Mononuclear cell (primary cell): ENCODE data around the gene SRGAP1. TPM values are rescaled to one million over a fixed set of nuclear protein-coding genes. Genes with fewer than 3 reads are reported as not detected.
"Not testable (repeated sequence)": the region's sequence is repeated elsewhere in the genome, so short reads cannot be mapped to it uniquely, and the experiment has no call there.

Source experiments
- H3K27me3 ChIP-seq: 2 replicates; pipeline ENCODE4 v1.6.0; 2011; ENCODE audit warnings: low read length, control low read depth; ENCODE audit not compliant: insufficient read depth
- H3K4me1 ChIP-seq: 2 replicates; pipeline ENCODE4 v1.5.1; 2011; ENCODE audit warnings: mild to moderate bottlenecking, low read length, control low read depth; ENCODE audit not compliant: insufficient read depth
- H3K4me3 ChIP-seq: 2 replicates; pipeline ENCODE4 v1.5.1; 2011; ENCODE audit warnings: mild to moderate bottlenecking, low read length, moderate library complexity
- H3K9me3 ChIP-seq: 2 replicates; pipeline ENCODE4 v1.5.1; 2011; ENCODE audit warnings: low read depth, mild to moderate bottlenecking, control low read depth, low read length
- total RNA-seq: library from RNA; depleted of rRNA; stranded (reverse); fragments of >200 nt; gene quantifications from one replicate; pipeline ENCODE4 v1.2.3, GENCODE V29; 2012

Gene SRGAP1
- total RNA-seq, 1 donor: 2.1 TPM

- no peaks in the 10 kb centered on the region for H3K9me3 ChIP-seq
- H3K4me3 ChIP-seq: no peak overlapping the region
- H3K4me1 ChIP-seq: no peaks in the 10 kb centered on the region
- H3K27me3 ChIP-seq: no peaks in the 10 kb centered on the region
These were observed 278.5 kb downstream of the SRGAP1 start for GRCh38 chr12:64122995-64123394.

GRCh38 chr12:64123448-64123847, 278.9 kb downstream of the SRGAP1 start:
- no peaks in the 10 kb centered on the region for H3K4me1 ChIP-seq

GRCh38 chr12:64124511-64125197, 280.2 kb downstream of the SRGAP1 start:
- no peaks in the 10 kb centered on the region for H3K9me3 ChIP-seq
- no peaks in the 10 kb centered on the region for H3K27me3 ChIP-seq
- H3K4me3 ChIP-seq: no peak overlapping the region
- no peaks in the 10 kb centered on the region for H3K4me1 ChIP-seq

More at GRCh38 chr12:64123448-64123847, 278.9 kb downstream of the SRGAP1 start:
- Histone ChIP-seq H3K9me3 (no peaks in the 10 kb centered on the region), H3K27me3 (no peaks in the 10 kb centered on the region), H3K4me3 (no peak overlapping the region)

GRCh38 chr12:64125913-64126312, 281.4 kb downstream of the SRGAP1 start:
- Histone ChIP-seq H3K4me1 (no peaks in the 10 kb centered on the region), H3K9me3 (no peaks in the 10 kb centered on the region), H3K27me3 (no peaks in the 10 kb centered on the region), H3K4me3 (no peak overlapping the region)

GRCh38 chr12:64127811-64128210, 283.3 kb downstream of the SRGAP1 start:
- no peaks in the 10 kb centered on the region for H3K9me3 ChIP-seq
- H3K27me3 ChIP-seq: no peaks in the 10 kb centered on the region
- H3K4me1 ChIP-seq: no peaks in the 10 kb centered on the region
- H3K4me3 ChIP-seq: no peak overlapping the region

- H3K27me3 ChIP-seq: no peaks in the 10 kb centered on the region
- H3K4me3 ChIP-seq: no peak overlapping the region
- H3K9me3 ChIP-seq: no peaks in the 10 kb centered on the region
- H3K4me1 ChIP-seq: no peaks in the 10 kb centered on the region
These were observed 283.9 kb downstream of the SRGAP1 start for GRCh38 chr12:64128366-64128765.

- not testable (repeated sequence) for H3K4me3 ChIP-seq, H3K4me1 ChIP-seq, H3K9me3 ChIP-seq, H3K27me3 ChIP-seq
These were observed 286.0 kb downstream of the SRGAP1 start for GRCh38 chr12:64130476-64130875.

GRCh38 chr12:64131456-64131855, 287.0 kb downstream of the SRGAP1 start:
- not testable (repeated sequence) for H3K4me1 ChIP-seq, H3K27me3 ChIP-seq, H3K4me3 ChIP-seq, H3K9me3 ChIP-seq

GRCh38 chr12:64132672-64133071, 288.2 kb downstream of the SRGAP1 start:
- H3K9me3 ChIP-seq, H3K27me3 ChIP-seq, H3K4me1 ChIP-seq, H3K4me3 ChIP-seq: not testable (repeated sequence)

GRCh38 chr12:64137117-64137516, 292.6 kb downstream of the SRGAP1 start:
- Histone ChIP-seq H3K4me1 (no peaks in the 10 kb centered on the region), H3K4me3 (no peak overlapping the region), H3K27me3 (no peaks in the 10 kb centered on the region), H3K9me3 (no peaks in the 10 kb centered on the region)

GRCh38 chr12:64139021-64139420, 294.5 kb downstream of the SRGAP1 start:
- Histone ChIP-seq H3K4me1 (no peaks in the 10 kb centered on the region), H3K4me3 (no peak overlapping the region), H3K27me3 (no peaks in the 10 kb centered on the region)

GRCh38 chr12:64142382-64142781, 297.9 kb downstream of the SRGAP1 start:
- Histone ChIP-seq H3K9me3 (no peaks in the 10 kb centered on the region), H3K4me3 (no peak overlapping the region), H3K27me3 (no peaks in the 10 kb centered on the region), H3K4me1 (no peaks in the 10 kb centered on the region)

More at GRCh38 chr12:64139021-64139420, 294.5 kb downstream of the SRGAP1 start:
- H3K9me3 ChIP-seq: no peaks in the 10 kb centered on the region

GRCh38 chr12:64142784-64143183, 298.3 kb downstream of the SRGAP1 start:
- H3K4me3 ChIP-seq: no peak overlapping the region
- no peaks in the 10 kb centered on the region for H3K9me3 ChIP-seq
- H3K27me3 ChIP-seq: no peaks in the 10 kb centered on the region
- H3K4me1 ChIP-seq: no peaks in the 10 kb centered on the region

GRCh38 chr12:64145226-64145625, 300.7 kb downstream of the SRGAP1 start:
- Histone ChIP-seq H3K27me3 (no peaks in the 10 kb centered on the region), H3K4me3 (no peak overlapping the region), H3K9me3 (no peaks in the 10 kb centered on the region), H3K4me1 (no peaks in the 10 kb centered on the region)

- Histone ChIP-seq H3K27me3 (no peaks in the 10 kb centered on the region), H3K4me3 (no peak overlapping the region), H3K4me1 (no peaks in the 10 kb centered on the region), H3K9me3 (no peaks in the 10 kb centered on the region)
These were observed 302.6 kb downstream of the SRGAP1 start for GRCh38 chr12:64147011-64147631.

GRCh38 chr12:64147875-64148274, 303.4 kb downstream of the SRGAP1 start:
- Histone ChIP-seq H3K4me3 (no peak overlapping the region), H3K9me3 (no peaks in the 10 kb centered on the region)

More at GRCh38 chr12:64147875-64148274, 303.4 kb downstream of the SRGAP1 start:
- Histone ChIP-seq H3K27me3 (no peaks in the 10 kb centered on the region), H3K4me1 (no peaks in the 10 kb centered on the region)
